ENCODE results near the gene ABCB9. TPM values are rescaled to one million over a fixed set of nuclear protein-coding genes. Genes with fewer than 3 reads are reported as not detected.
"Not testable (repeated sequence)": the region's sequence is repeated elsewhere in the genome, so short reads cannot be mapped to it uniquely, and the experiment has no call there.

Gene ABCB9
- total RNA-seq, 1 donor from 2014 or later: 3.7 TPM

DNA sequence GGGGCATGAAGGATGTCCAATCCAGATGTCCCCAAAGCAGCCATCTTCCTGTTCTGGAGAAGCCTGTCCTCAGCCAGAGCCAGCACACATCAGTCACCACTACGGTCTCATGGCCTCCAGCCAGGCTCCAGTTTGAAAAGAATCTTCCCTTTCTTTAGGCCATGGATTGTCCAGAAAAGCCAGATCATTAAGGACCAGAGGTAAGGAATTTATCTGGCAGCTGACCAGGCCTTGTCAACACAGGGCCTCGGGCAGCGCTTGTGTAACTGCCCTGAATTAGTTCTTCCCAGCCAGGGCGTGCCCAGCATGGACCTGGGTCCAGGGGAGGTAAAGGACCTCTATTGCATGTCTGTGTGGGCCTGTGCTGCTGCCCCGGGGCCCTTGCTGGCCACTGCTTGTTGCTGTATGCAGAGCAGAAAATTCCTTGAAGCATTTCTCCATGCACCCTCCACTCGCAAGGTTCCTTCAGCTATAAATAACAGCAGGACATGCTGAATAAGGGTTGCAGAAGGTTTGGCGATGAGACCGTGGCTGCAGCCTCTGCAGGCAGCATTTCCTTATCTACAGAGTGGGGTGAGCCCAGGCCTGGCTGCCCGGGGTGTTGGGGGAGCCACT, 48.6 kb downstream of the ABCB9 start:
- Mint-ChIP-seq H3K9me3 (peaks cover 3% of the 10 kb centered on the region), H3K27me3 (peaks cover 6% of the 10 kb centered on the region), H3K4me3 (no peak overlapping the region), H3K4me1 (peaks cover 6% of the 10 kb centered on the region), H3K36me3 (ENCODE audit: low read depth) (no peaks in the 10 kb centered on the region), H3K27ac (no peak overlapping the region)
- DNase-seq: no peak
- intact Hi-C loops (cut with micrococcal nuclease): no loop called here

DNA sequence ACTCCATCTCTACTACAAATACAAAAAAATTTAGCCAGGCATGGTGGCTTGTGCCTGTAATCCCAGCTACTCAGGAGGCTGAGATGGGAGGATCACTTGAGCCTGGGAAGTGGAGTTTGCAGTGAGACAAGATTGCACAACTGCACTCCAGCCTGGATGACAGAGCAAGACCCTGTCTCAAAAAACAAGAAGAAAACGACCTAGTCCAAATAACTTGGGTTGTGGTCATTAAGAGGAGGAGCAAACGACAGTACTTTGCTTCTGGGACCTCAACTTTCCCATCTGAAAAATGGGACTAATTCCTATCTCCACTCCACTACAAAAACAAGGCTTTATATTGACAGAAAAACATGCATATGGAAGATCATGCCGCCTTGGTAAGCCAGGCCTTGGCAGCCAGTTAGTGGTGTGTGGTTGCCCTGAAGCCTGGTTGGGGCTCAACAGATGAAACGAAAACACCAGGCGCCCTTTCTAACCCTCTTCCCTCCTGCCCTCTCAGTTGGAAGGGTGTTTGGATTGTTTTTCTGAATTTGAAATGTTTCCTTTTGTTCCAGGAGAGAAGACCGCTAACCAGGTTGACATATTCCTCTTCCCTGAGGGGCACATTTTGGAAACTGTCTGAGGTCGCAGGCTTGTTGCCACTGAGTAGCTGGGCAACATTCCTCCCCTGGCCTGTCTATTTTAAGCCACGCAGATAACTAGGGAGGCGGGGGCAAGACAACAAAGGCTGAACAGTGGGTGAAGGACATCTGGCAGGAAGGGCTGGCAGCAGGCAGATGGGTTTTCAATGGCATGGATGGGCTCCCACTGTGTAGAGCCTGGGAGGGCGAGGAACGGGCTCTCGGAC, 56.6 kb downstream of the ABCB9 start:
- no peak overlapping the region for H3K27ac Mint-ChIP-seq
- no peaks in the 10 kb centered on the region for H3K4me1 Mint-ChIP-seq
- peaks cover 19% of the 10 kb centered on the region for H3K27me3 Mint-ChIP-seq
- peaks cover 3% of the 10 kb centered on the region for H3K9me3 Mint-ChIP-seq
- no peaks in the 10 kb centered on the region for H3K36me3 Mint-ChIP-seq (ENCODE audit: low read depth)
- DNase-seq: no peak
- intact Hi-C loops (cut with micrococcal nuclease): no loop called here
- no peak overlapping the region for H3K4me3 Mint-ChIP-seq

DNA sequence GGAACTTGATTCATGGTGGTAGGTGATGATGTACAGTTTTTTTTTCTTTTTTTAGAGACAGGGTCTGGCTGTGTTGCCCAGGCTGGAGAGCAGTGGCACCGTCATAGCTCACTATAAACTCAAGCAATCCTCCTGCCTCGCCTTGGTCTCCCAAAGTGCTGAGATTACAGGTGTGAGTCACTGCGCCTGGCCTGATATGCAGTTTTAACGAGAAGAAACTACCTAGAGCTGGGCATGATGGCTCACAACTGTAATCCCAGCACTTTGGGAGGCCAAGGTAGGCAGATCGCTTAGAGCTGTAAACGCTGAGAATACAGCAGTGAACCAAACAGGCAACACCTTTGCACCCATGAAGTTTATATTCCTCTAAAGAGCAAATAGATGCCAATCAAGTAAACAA, 57.3 kb downstream of the ABCB9 start:
- intact Hi-C loops (cut with micrococcal nuclease): no loop called here
- Mint-ChIP-seq H3K27ac (no peak overlapping the region), H3K27me3 (peaks cover 17% of the 10 kb centered on the region), H3K9me3 (no peaks in the 10 kb centered on the region), H3K36me3 (ENCODE audit: low read depth) (no peaks in the 10 kb centered on the region), H3K4me3 (no peak overlapping the region), H3K4me1 (no peaks in the 10 kb centered on the region)
- DNase-seq: no peak

DNA sequence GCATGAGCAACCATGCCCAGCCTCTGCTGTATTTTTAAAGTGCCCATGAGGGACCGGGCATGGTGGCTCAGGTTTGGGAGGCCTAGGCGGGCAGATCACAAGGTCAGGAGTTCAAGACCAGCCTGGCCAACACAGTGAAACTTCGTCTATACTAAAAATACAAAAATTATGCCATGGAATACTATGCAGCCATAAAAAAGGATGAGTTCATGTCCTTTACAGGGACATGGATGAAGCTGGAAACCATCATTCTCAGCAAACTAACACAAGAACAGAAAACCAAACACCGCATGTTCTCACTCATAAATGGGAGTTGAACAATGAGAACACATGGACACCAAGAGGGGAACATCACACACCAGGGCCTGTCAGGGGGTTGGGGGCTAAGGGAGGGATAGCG, 61.0 kb downstream of the ABCB9 start:
- H3K9me3 Mint-ChIP-seq; H3K36me3 Mint-ChIP-seq (ENCODE audit: low read depth); intact Hi-C loops (cut with micrococcal nuclease); DNase-seq; H3K4me3 Mint-ChIP-seq: not testable (repeated sequence)
- H3K4me1 Mint-ChIP-seq: peaks cover 22% of the 10 kb centered on the region
- H3K27ac Mint-ChIP-seq: peak overlapping the region; percentile 17
- peaks cover 20% of the 10 kb centered on the region for H3K27me3 Mint-ChIP-seq

DNA sequence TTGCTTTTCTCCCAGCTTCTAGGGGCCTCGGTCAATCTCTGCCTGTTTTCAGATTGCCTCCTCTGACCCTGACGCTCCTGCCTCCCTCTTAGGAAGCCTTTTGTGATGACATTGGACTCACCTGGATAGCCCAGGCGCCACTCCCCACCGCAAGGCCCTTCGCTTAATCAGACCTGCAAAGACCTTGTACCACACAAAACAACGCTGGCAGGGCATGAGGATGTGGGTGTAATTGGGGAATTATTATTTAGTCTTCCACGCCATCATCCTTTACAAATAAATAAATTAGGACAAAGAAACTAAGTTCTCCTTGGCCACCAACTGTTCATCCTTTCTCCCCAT, 62.6 kb downstream of the ABCB9 start:
- no peaks in the 10 kb centered on the region for H3K9me3 Mint-ChIP-seq
- H3K36me3 Mint-ChIP-seq (ENCODE audit: low read depth): no peaks in the 10 kb centered on the region
- H3K4me3 Mint-ChIP-seq: no peak overlapping the region
- DNase-seq: no peak
- peaks cover 14% of the 10 kb centered on the region for H3K27me3 Mint-ChIP-seq
- intact Hi-C loops (cut with micrococcal nuclease): no loop called here
- H3K27ac Mint-ChIP-seq: no peak overlapping the region
- peaks cover 34% of the 10 kb centered on the region for H3K4me1 Mint-ChIP-seq

DNA sequence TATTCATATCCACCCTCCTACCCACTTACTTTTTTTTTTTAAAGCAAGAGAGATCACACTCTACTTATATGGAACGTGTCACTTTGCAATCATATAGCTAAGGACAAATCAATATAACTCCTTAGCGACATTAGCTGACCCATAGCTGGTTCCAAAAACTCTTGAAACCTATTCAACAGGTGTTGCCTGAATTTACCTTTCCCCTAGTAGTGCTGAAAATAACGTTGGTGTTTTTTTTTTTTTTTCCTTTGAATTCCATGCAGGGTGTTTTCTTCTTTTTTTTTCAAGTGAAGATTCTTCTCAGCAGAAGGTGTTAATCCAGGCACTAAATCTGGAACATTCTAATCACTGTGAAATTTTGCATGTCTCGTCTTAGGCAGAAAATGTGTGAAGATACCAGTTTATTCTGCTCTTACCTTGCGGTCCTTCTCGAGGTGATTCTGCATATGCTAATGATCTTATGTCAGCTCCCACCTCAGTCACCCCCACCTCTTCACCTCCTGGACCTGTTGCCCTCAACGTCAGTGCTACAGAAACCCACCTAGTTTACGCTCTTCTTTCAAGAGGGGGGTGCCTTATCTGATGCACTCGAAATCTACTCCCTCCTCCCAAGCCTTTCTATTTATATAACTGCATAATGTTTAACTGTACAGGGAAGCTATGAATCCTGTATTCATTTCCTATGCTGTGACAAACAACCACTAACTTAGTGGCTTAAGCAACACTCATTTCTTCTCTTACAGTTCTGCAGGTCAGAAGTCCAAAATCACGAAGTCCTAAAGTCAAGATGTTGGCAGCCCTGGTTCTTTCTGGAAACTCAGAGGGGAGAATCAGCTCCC, 63.2 kb downstream of the ABCB9 start:
- DNase-seq: no peak
- intact Hi-C loops (cut with micrococcal nuclease): no loop called here
- Mint-ChIP-seq H3K4me1 (peaks cover 40% of the 10 kb centered on the region), H3K27ac (no peak overlapping the region), H3K27me3 (peaks cover 14% of the 10 kb centered on the region), H3K4me3 (no peak overlapping the region), H3K36me3 (ENCODE audit: low read depth) (no peaks in the 10 kb centered on the region), H3K9me3 (no peaks in the 10 kb centered on the region)

DNA sequence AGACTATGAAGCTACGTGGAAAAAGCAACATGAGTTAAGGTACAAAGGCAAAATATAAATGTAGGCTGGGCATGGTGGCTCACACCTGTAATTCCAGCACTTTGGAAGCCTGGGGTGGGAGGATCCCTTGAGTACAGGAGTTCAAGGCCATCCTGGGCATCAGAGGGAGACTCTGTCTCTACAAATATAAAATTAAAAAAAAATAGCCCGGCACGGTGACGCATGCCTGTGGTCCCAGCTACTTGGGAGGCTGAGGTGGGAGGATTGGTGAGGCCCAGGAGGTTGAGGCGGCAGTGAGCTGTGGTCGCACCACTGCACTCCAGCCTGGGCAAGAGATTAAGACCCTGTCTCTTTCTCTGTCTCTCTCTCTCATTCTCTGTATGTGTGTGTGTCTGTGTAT, 66.4 kb downstream of the ABCB9 start:
- no peak overlapping the region for H3K4me3 Mint-ChIP-seq
- intact Hi-C loops (cut with micrococcal nuclease): loop anchor here (2.0 to 10.0 kb wide), 3 partner anchors 25 to 335 kb away; partner anchors contain the start of genes MPHOSPH9 and MTRFR
- no peak for DNase-seq
- no peak overlapping the region for H3K27ac Mint-ChIP-seq
- H3K36me3 Mint-ChIP-seq (ENCODE audit: low read depth): peaks cover 7% of the 10 kb centered on the region
- peaks cover 66% of the 10 kb centered on the region for H3K4me1 Mint-ChIP-seq
- H3K27me3 Mint-ChIP-seq: peaks cover 15% of the 10 kb centered on the region
- H3K9me3 Mint-ChIP-seq: peaks cover 7% of the 10 kb centered on the region

DNA sequence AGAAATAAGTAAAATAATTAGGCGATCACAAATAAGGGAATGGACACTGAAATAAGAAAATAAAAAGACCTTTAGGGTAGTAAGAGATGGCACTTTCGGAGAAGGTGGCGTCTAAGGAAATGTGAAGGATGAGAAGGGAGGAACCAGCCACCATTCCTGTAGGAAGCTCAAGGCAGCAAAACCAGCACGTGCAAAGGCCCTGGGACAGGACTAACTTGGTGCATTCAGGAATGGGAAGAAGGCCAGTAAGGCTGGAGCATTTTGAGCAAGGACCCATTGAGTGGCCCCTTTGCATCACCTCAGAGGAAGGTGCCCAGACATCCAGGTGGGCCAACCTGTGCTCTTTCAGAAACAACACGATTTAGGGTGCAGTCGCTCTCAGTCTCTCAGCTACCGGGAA, 69.6 kb downstream of the ABCB9 start:
- intact Hi-C loops (cut with micrococcal nuclease): loop anchor here (5.0 to 10.0 kb wide), 2 partner anchors 181 to 338 kb away; partner anchors contain the start of genes MPHOSPH9 and MTRFR
- H3K4me1 Mint-ChIP-seq: peaks cover 74% of the 10 kb centered on the region
- peaks cover 20% of the 10 kb centered on the region for H3K36me3 Mint-ChIP-seq (ENCODE audit: low read depth)
- H3K9me3 Mint-ChIP-seq: peaks cover 7% of the 10 kb centered on the region
- H3K27me3 Mint-ChIP-seq: peaks cover 6% of the 10 kb centered on the region
- peak overlapping the region; percentile 94 for H3K4me3 Mint-ChIP-seq
- DNase-seq: no peak
- H3K27ac Mint-ChIP-seq: peak overlapping the region; percentile 90

DNA sequence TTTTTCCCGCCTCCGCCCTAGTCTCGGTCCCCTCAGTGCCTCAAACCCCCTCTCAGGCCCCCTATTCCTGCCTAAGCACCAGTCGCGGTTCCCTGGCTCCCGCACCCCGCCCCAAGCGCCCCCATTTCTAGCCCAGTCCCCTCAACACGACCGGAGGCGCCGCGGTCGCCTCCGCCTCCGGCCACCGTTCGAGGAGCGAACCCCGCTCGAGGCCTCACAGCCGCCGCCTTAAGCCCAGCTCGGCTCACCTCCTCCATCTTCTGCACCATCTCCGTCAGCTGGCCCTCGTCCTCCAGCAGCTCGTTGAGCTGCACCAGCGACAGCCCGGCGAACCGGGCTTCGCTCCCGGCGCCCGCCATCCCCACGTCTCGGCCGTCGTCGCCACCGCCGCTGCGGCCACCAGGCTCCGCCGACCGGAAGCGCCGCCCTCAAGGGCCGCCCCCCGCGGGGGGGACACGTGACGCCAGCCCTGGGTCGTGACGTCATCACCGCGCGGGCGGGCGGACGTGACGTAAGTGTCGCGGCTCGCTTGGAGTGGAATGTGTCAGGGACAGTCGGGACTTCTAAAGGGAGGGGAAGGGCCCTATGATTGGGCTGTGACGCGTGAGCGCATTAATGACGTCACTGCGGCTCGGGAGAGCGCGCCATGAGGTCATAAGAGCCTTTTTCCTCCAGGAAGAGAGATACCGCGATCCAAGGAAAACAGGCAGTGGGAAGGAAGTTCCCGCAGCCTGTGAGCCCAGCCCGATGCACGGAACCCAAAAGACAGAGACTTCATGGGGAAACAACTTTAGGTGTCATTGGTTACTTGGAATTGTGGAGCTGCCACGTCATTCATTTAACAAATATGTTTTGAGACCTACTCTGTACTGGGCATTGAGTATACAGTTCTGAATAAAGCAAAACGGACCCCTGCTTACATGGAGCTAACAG, 70.3 kb downstream of the ABCB9 start, which contains the start of gene VPS37B:
TSS of gene VPS37B (minus strand) at position 421 of the 933 bp plus-strand sequence. CDS start at position 359, 62 bp downstream.
- H3K4me1 Mint-ChIP-seq: peaks cover 73% of the 10 kb centered on the region
- H3K27me3 Mint-ChIP-seq: peaks cover 6% of the 10 kb centered on the region
- peak within 1 kb of the TSS; percentile 90 for H3K27ac Mint-ChIP-seq
- intact Hi-C loops (cut with micrococcal nuclease): loop anchor here (5.0 to 10.0 kb wide), 2 partner anchors 181 to 339 kb away; partner anchors contain the start of genes MPHOSPH9 and MTRFR
- peaks cover 7% of the 10 kb centered on the region for H3K9me3 Mint-ChIP-seq
- H3K4me3 Mint-ChIP-seq: peak within 1 kb of the TSS; percentile 94
- H3K36me3 Mint-ChIP-seq (ENCODE audit: low read depth): peaks cover 20% of the 10 kb centered on the region
- DNase-seq: peak; percentile 97

DNA sequence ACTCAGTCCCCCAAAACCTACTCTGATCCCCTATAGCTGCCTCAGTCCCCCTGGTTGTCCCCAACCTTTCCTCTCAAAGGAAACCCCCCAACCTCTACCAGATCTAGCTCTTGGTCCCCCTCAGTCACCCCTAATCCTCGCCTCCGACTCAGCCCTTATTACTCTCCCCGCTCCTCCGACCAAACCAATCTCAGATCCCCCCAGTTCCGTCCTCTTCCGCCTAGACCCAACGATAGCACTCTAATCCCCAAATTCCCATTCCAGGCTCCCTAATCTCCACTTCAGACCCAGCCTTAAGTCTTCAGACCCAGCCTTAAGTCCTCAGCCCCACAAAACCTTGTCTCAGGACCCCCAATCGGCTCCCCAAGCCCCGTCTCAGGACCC, 71.0 kb downstream of the ABCB9 start:
- Mint-ChIP-seq H3K4me3 (peak overlapping the region; percentile 94), H3K36me3 (ENCODE audit: low read depth) (peaks cover 20% of the 10 kb centered on the region)
- peak; percentile 66 for DNase-seq

DNA sequence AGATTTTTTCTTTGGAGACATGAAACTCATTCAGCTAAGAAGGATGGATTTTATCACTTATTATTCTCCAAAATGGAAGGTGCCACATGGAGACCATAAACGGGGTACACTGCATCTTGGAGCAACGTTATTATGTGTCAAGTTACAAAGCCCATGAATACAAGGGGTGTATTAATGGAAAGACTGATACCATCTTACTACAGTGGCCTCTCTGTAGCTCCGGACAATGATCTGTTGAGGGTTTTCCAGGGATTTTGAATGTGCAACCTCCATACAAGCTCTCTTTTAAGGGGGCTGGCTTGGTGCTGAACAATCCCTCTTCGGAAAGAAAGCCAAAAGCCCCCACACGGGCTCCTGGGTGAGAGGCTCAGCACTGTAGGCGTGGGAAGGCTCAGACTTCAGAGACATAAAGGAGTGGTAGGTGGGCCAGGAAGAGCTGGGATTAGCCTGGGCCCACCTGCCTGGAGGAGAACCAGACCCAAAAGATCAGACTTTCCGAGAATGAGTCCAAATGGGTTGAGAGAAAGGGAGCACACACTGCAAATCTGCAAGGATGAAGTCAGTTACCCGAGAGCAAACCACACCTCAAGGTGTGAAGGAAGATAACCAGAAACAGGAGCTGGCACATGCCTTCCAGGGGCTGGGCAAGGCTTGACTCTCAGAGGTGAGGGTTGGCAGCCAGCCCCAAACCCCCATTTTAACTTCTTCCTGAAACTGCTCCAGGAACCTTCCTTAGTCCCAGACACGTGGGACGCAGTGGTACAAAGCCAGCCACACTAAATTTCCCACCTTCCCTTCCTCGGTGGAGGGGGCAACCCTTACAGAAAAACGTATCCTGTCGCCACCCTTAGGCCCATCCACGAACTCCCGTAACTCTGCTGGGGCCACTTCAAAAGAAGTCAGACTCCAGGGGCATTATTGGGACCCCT, 71.8 kb downstream of the ABCB9 start:
- peak; percentile 69 for DNase-seq
- peak overlapping the region; percentile 94 for H3K4me3 Mint-ChIP-seq
- H3K27ac Mint-ChIP-seq: peak overlapping the region; percentile 53
- peaks cover 8% of the 10 kb centered on the region for H3K27me3 Mint-ChIP-seq
- intact Hi-C loops (cut with micrococcal nuclease): loop anchor here (5.0 to 10.0 kb wide), 2 partner anchors 183 to 340 kb away; partner anchors contain the start of genes MPHOSPH9 and MTRFR
- H3K4me1 Mint-ChIP-seq: peaks cover 69% of the 10 kb centered on the region
- peaks cover 7% of the 10 kb centered on the region for H3K9me3 Mint-ChIP-seq
- H3K36me3 Mint-ChIP-seq (ENCODE audit: low read depth): peaks cover 20% of the 10 kb centered on the region

More for the DNA sequence above, 71.0 kb downstream of the ABCB9 start:
- Mint-ChIP-seq H3K27ac (peak overlapping the region; percentile 90), H3K27me3 (peaks cover 8% of the 10 kb centered on the region), H3K9me3 (peaks cover 7% of the 10 kb centered on the region), H3K4me1 (peaks cover 73% of the 10 kb centered on the region)
- intact Hi-C loops (cut with micrococcal nuclease): loop anchor here (5.0 to 10.0 kb wide), 2 partner anchors 182 to 339 kb away; partner anchors contain the start of genes MPHOSPH9 and MTRFR

Data from activated CD4-positive, alpha-beta T cell treated with anti-CD3 and anti-CD28 coated beads, Interleukin-2, amount 10 ng/mL, durations not matched to agents 24 days and 14 days (primary cell).